D721Med (cell line): ENCODE results near the gene PPP4C.

Source experiments
- DNase-seq: peaks from one replicate; pipeline ENCODE4 v3.0.0; 2011; ENCODE audit warnings: low spot score; ENCODE audit not compliant: insufficient read length
- FAIRE-seq: peaks from 2 replicates; lab custom pipeline; 2011; peaks lifted over from hg19 to GRCh38; lab: Jason Lieb, UNC
- TF ChIP-seq, protein P1 (sequence below): IDR thresholded peaks from 2 replicates; pipeline ENCODE4 v1.5.1; 2012; ENCODE audit warnings: mild to moderate bottlenecking, control low read depth; ENCODE audit not compliant: insufficient read depth; ENCODE audit errors: missing control alignments

Gene PPP4C

DNA sequence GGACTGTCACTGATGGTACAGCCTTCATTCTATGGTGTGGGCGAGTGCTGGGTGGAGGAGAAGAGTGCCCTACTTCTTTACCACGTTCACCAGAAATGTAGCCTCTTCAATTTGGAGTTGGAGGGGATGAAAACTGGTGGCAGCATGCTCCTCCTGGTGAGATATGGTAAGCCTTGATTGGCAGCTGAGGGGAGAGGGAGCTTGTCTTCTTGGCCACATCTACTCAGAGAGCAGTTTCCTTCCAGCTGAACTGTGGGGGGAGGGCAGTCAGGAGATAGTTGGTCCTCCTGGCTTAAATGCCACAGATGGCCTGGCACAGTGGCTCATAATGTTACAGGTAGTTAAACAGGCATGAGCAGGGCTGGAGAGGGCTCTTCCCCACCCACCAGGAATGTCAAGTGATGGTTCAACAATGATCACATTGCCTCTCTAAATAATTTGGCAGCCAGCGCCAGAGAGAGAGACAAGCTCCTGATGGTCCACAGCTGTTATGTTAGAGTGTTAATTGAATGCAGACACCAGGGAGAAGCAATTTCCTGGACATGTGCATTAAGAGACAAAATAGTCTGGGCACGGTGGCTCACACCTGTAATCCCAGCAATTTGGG is 56.2 kb downstream of the PPP4C start:
- DNase-seq (no peak), FAIRE-seq (no peak)
- TF ChIP-seq, protein P1, sequence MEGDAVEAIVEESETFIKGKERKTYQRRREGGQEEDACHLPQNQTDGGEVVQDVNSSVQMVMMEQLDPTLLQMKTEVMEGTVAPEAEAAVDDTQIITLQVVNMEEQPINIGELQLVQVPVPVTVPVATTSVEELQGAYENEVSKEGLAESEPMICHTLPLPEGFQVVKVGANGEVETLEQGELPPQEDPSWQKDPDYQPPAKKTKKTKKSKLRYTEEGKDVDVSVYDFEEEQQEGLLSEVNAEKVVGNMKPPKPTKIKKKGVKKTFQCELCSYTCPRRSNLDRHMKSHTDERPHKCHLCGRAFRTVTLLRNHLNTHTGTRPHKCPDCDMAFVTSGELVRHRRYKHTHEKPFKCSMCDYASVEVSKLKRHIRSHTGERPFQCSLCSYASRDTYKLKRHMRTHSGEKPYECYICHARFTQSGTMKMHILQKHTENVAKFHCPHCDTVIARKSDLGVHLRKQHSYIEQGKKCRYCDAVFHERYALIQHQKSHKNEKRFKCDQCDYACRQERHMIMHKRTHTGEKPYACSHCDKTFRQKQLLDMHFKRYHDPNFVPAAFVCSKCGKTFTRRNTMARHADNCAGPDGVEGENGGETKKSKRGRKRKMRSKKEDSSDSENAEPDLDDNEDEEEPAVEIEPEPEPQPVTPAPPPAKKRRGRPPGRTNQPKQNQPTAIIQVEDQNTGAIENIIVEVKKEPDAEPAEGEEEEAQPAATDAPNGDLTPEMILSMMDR: no peak

DNA sequence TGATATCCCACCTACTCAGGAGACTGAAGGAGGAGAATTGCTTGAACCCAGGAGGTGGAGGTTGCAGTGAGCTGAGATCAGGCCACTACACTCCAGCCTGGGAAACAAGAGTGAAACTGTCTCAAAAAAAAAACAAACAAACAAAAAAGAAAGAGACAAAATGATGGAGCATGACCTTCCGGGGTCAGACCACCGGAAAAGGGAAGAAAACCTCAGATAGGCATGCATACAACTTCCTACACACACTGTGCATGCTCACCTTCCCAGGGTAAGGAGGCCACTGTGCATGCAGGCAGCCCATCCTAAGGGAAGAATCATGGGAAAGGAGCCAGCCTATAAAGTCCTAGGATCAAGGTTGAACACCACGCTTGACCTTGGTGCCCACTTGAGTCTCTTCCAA is 56.8 kb downstream of the PPP4C start:
- FAIRE-seq: no peak
- no peak for DNase-seq
- TF ChIP-seq, protein P1: no peak
